Urinary bladder (tissue), 4 donors: Measurements from ENCODE around the gene PLEKHM2. TPM values are rescaled to one million over a fixed set of nuclear protein-coding genes. Genes with fewer than 3 reads are reported as not detected.

Source experiments
- DNase-seq: peaks from one replicate; pipeline ENCODE4 v3.0.0-alpha.2; 2015; ENCODE audit errors: extremely low spot score
- H3K27ac ChIP-seq: one replicate; pipeline ENCODE4 v1.5.1; 2013; ENCODE audit warnings: low read depth, mild to moderate bottlenecking, moderate library complexity
- H3K36me3 ChIP-seq: one replicate; pipeline ENCODE4 v1.6.1; 2013; ENCODE audit warnings: mild to moderate bottlenecking, moderate library complexity; ENCODE audit not compliant: insufficient read depth
- H3K4me1 ChIP-seq: one replicate; pipeline ENCODE4 v1.6.1; 2013; ENCODE audit warnings: mild to moderate bottlenecking, moderate library complexity; ENCODE audit not compliant: insufficient read depth
- H3K4me3 ChIP-seq: one replicate; pipeline ENCODE4 v1.5.1; 2013; ENCODE audit warnings: low read depth, low read length
- WGBS: extraction: QIAGEN DNeasy Blood & Tissue Kit; methylation state at CpG from one replicate; pipeline ENCODE4 v1.1.7; 2013; 5-methylcytosine and 5-hydroxymethylcytosine counted together
- polyA plus RNA-seq: library from polyadenylated mRNA; stranded (reverse); fragments of 200-250 nt; gene quantifications from one replicate; pipeline ENCODE4 v1.2.3, GENCODE V29; 2013
- total RNA-seq: library from RNA; depleted of rRNA; stranded (reverse); fragments of >200 nt; gene quantifications from one replicate; pipeline ENCODE4 v1.2.3, GENCODE V29; 2014
- donor health status: healthy with polysubstance abuse.
- donor health status: healthy.

The PLEKHM2 gene
- total and polyA plus RNA-seq, 2 donors = 23.5 to 53.5 TPM

GRCh38 chr1:15718199-15718601 is 34.1 kb downstream of the PLEKHM2 start:
- no peak overlapping the region for H3K4me3 ChIP-seq
- no peaks in the 10 kb centered on the region for H3K36me3 ChIP-seq
- no peak for DNase-seq
- H3K4me1 ChIP-seq = no peaks in the 10 kb centered on the region
- H3K27ac ChIP-seq = no peak overlapping the region
- 86% methylated on average over 8 of the region's 8 CpGs for WGBS

DNA sequence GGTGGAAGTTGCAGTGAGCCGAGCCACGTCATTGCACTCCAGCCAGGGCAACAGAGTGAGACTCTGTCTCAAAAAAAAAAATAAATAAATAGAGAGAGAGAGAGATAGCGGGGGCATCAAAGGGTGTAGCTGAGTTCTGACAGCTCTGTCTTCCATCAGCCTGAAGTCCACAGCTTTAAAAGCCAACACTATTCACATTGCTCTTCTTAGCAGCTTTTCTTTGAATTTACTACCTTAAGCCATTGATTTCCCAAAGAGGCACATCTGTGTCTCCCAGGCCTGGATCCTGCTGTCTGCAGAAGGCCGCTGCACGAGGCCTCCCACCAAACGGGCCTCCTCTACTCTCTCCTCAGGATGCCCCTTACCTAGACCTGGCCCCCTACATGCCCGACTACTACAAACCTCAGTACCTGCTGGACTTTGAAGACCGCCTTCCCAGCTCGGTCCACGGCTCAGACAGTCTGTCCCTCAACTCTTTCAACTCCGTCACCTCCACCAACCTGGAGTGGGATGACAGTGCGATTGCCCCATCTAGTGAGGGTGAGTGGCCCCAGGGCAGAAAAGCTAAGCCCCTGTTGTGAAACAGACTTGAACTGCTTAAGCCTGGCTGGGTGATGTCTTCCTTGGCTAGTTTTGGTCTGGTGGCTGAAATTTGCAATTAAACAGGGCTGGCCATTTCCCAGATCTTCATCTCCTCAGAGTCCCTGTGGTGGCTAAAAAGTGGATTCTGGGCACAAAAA is 35.4 kb downstream of the PLEKHM2 start:
- WGBS = 87% methylated on average over 12 of the region's 12 CpGs
- no peaks in the 10 kb centered on the region for H3K4me1 ChIP-seq
- no peak overlapping the region for H3K27ac ChIP-seq
- DNase-seq = no peak
- no peak overlapping the region for H3K4me3 ChIP-seq
- no peaks in the 10 kb centered on the region for H3K36me3 ChIP-seq

- H3K4me3 ChIP-seq = no peak overlapping the region
- peaks cover 4% of the 10 kb centered on the region for H3K36me3 ChIP-seq
- WGBS = 95% methylated on average over 3 of the region's 3 CpGs
- no peaks in the 10 kb centered on the region for H3K4me1 ChIP-seq
- no peak for DNase-seq
- H3K27ac ChIP-seq = no peak overlapping the region
Measured at GRCh38 chr1:15720861-15721260, 36.7 kb downstream of the PLEKHM2 start.

- H3K4me1 ChIP-seq = no peaks in the 10 kb centered on the region
- peaks cover 6% of the 10 kb centered on the region for H3K36me3 ChIP-seq
- 91% methylated on average over 4 of the region's 4 CpGs for WGBS
- H3K4me3 ChIP-seq = no peak overlapping the region
- no peak overlapping the region for H3K27ac ChIP-seq
- DNase-seq = no peak
Measured at GRCh38 chr1:15722411-15722810, 38.3 kb downstream of the PLEKHM2 start.

DNA sequence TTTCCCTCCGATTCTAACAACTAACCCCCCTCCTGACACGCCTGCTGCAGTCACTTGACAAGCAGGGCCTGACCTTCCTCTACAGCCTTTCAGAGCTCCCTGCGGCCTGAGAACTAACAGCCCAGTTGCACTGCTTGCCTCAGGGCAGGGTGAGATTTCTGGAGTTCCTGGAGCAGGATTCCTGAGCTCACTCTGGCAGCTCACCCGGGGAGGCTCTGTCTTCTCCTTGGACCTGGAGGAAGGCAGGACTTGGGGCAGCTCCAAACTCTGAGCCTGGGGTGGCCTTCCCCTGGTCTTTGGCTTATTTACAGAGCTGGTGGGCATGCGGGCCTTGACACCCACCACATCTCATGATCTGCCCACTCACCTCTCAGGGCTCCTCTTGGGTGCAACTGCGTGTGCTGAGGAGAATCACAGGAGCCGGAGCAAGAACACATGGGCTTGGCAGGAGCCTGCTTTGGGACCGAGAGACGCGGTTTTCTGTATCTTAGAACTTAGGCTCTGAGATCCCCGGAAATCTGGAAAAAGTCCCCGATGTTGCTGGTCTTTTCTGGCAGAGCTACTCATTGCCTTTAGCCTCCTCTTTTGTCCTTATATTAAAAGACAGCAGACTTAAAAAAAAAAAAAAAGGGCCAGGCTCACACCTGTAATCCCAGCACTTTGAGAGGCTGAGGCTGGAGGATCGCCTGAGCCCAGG is 38.9 kb downstream of the PLEKHM2 start:
- DNase-seq = no peak
- 80% methylated on average over 13 of the region's 13 CpGs for WGBS
- Histone ChIP-seq H3K27ac (no peak overlapping the region), H3K4me3 (no peak overlapping the region), H3K36me3 (peaks cover 8% of the 10 kb centered on the region), H3K4me1 (no peaks in the 10 kb centered on the region)

DNA sequence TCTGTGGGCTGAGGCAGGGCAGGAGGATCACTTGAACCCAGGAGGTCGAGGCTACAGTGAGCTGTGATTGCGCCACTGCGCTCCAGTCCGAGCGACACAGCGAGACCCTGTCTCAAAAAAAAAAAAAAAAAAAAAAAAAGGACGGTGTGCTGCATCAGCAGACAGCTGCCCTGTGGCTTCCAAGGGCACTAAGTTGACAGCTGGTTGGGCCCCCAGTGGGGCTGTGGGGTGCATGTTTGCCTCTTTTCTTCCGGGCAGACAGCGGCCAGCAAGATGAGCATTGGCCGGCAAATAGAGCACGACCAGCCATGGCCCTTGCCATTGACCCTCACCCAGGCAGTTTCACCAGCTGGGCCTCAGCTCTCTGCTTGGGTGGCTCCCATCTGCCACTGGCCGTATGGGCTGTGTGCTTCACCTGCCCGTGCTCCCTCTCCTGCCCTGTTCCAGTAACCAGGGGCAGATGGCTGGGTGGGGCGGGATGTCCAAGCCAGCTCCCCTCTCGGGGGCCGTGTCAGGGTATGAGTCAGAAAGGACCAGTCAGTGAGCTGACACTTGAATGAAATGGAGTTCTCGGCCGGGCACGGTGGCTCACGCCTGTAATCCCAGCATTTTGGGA is 39.6 kb downstream of the PLEKHM2 start:
- no peak overlapping the region for H3K4me3 ChIP-seq
- peaks cover 11% of the 10 kb centered on the region for H3K36me3 ChIP-seq
- no peak overlapping the region for H3K27ac ChIP-seq
- WGBS = 88% methylated on average over 20 of the region's 20 CpGs
- no peaks in the 10 kb centered on the region for H3K4me1 ChIP-seq
- no peak for DNase-seq

GRCh38 chr1:15724949-15725880 is 41.1 kb downstream of the PLEKHM2 start:
- 79% methylated on average over 26 of the region's 26 CpGs for WGBS
- H3K4me1 ChIP-seq = no peaks in the 10 kb centered on the region
- H3K4me3 ChIP-seq = no peak overlapping the region
- DNase-seq = no peak
- peaks cover 11% of the 10 kb centered on the region for H3K36me3 ChIP-seq
- no peak overlapping the region for H3K27ac ChIP-seq

GRCh38 chr1:15726508-15726907 is 42.4 kb downstream of the PLEKHM2 start:
- 93% methylated on average over 9 of the region's 9 CpGs for WGBS
- Histone ChIP-seq H3K4me1 (no peaks in the 10 kb centered on the region), H3K4me3 (no peak overlapping the region), H3K27ac (no peak overlapping the region), H3K36me3 (peaks cover 11% of the 10 kb centered on the region)
- DNase-seq = no peak

DNA sequence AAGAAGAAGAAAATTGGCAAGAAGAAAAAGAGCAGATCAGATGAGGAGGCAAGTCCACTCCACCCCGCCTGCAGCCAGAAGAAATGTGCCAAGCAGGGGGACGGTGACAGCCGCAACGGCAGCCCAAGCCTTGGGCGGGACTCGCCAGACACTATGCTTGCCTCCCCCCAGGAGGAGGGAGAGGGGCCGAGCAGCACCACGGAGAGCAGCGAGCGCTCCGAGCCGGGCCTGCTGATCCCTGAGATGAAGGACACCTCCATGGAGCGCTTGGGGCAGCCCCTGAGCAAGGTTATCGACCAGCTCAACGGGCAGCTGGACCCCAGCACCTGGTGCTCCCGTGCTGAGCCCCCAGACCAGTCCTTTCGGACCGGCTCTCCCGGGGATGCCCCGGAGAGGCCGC is 42.9 kb downstream of the PLEKHM2 start:
- no peak for DNase-seq
- WGBS = 76% methylated on average over 21 of the region's 21 CpGs
- peaks cover 14% of the 10 kb centered on the region for H3K36me3 ChIP-seq
- H3K27ac ChIP-seq = no peak overlapping the region
- H3K4me1 ChIP-seq = no peaks in the 10 kb centered on the region
- H3K4me3 ChIP-seq = no peak overlapping the region

- peaks cover 14% of the 10 kb centered on the region for H3K36me3 ChIP-seq
- H3K27ac ChIP-seq = no peak overlapping the region
- no peak overlapping the region for H3K4me3 ChIP-seq
- 85% methylated on average over 13 of the region's 13 CpGs for WGBS
- no peaks in the 10 kb centered on the region for H3K4me1 ChIP-seq
- no peak for DNase-seq
Measured at GRCh38 chr1:15727424-15727823, 43.3 kb downstream of the PLEKHM2 start.

GRCh38 chr1:15727866-15728534 is 43.9 kb downstream of the PLEKHM2 start:
- 89% methylated on average over 23 of the region's 23 CpGs for WGBS

GRCh38 chr1:15728937-15729657 is 45.0 kb downstream of the PLEKHM2 start:
- WGBS = 83% methylated on average over 22 of the region's 22 CpGs
- DNase-seq = no peak
- Histone ChIP-seq H3K4me1 (no peaks in the 10 kb centered on the region), H3K27ac (no peak overlapping the region), H3K4me3 (no peak overlapping the region), H3K36me3 (peaks cover 15% of the 10 kb centered on the region)

More at GRCh38 chr1:15727866-15728534, 43.9 kb downstream of the PLEKHM2 start:
- H3K36me3 ChIP-seq = peaks cover 14% of the 10 kb centered on the region
- no peak overlapping the region for H3K27ac ChIP-seq
- H3K4me1 ChIP-seq = no peaks in the 10 kb centered on the region
- no peak for DNase-seq
- no peak overlapping the region for H3K4me3 ChIP-seq
